Measurements from ENCODE around the gene FXN. TPM values are rescaled to one million over a fixed set of nuclear protein-coding genes. Genes with fewer than 3 reads are reported as not detected.

Gene FXN
- total RNA-seq, 3 donors from 2014 or later, result 3.8 to 7.5 (median 6.9) TPM

- intact Hi-C loops (cut with DNase I; ENCODE audit: low total_unique reads), result no loop called here
- no peak overlapping the region for H3K4me3 ChIP-seq
- H3K9me3 ChIP-seq, result no peaks in the 10 kb centered on the region
- TF ChIP-seq POLR2A (IDR thresholded peaks at IDR 0.05) (no peak), CTCF (IDR thresholded peaks at IDR 0.05) (no peak), POLR2AphosphoS5 (IDR thresholded peaks at IDR 0.05) (no peak)
- H3K27me3 ChIP-seq, result no peaks in the 10 kb centered on the region
- H3K36me3 ChIP-seq, result no peaks in the 10 kb centered on the region
- no peak for DNase-seq (ENCODE audit: low spot score in 2 of 2)
- no peaks in the 10 kb centered on the region for H3K4me1 ChIP-seq
- H3K27ac ChIP-seq, result no peak overlapping the region
These were observed 30.1 kb downstream of the FXN start for GRCh38 chr9:69065660-69066059.

GRCh38 chr9:69066955-69067354 is 31.4 kb downstream of the FXN start:
- H3K36me3 ChIP-seq, result no peaks in the 10 kb centered on the region
- no peaks in the 10 kb centered on the region for H3K27me3 ChIP-seq
- H3K9me3 ChIP-seq, result no peaks in the 10 kb centered on the region
- no peak for DNase-seq (ENCODE audit: low spot score in 2 of 2)
- H3K4me3 ChIP-seq, result no peak overlapping the region
- no peak overlapping the region for H3K27ac ChIP-seq
- intact Hi-C loops (cut with DNase I; ENCODE audit: low total_unique reads), result no loop called here
- TF ChIP-seq POLR2A (IDR thresholded peaks at IDR 0.05) (no peak), POLR2AphosphoS5 (IDR thresholded peaks at IDR 0.05) (no peak)
- H3K4me1 ChIP-seq, result no peaks in the 10 kb centered on the region

- Histone ChIP-seq H3K27me3 (no peaks in the 10 kb centered on the region), H3K9me3 (no peaks in the 10 kb centered on the region), H3K36me3 (no peaks in the 10 kb centered on the region), H3K4me1 (no peaks in the 10 kb centered on the region), H3K27ac (no peak overlapping the region), H3K4me3 (no peak overlapping the region)
- no peak for DNase-seq (ENCODE audit: low spot score in 2 of 2)
- TF ChIP-seq CTCF (IDR thresholded peaks at IDR 0.05) (no peak), POLR2AphosphoS5 (IDR thresholded peaks at IDR 0.05) (no peak), POLR2A (IDR thresholded peaks at IDR 0.05) (no peak)
- intact Hi-C loops (cut with DNase I; ENCODE audit: low total_unique reads), result no loop called here
These were observed 34.6 kb downstream of the FXN start for GRCh38 chr9:69070201-69070600.

GRCh38 chr9:69071059-69071458 is 35.5 kb downstream of the FXN start:
- TF ChIP-seq POLR2A (IDR thresholded peaks at IDR 0.05), result no peak
- TF ChIP-seq CTCF (IDR thresholded peaks at IDR 0.05), result no peak
- no peak for TF ChIP-seq POLR2AphosphoS5 (IDR thresholded peaks at IDR 0.05)
- Histone ChIP-seq H3K4me3 (no peak overlapping the region), H3K27me3 (no peaks in the 10 kb centered on the region), H3K9me3 (no peaks in the 10 kb centered on the region), H3K4me1 (no peaks in the 10 kb centered on the region), H3K36me3 (no peaks in the 10 kb centered on the region), H3K27ac (no peak overlapping the region)
- no peak for DNase-seq (ENCODE audit: low spot score in 2 of 2)
- intact Hi-C loops (cut with DNase I; ENCODE audit: low total_unique reads), result no loop called here

GRCh38 chr9:69073103-69073502 is 37.6 kb downstream of the FXN start:
- H3K27me3 ChIP-seq, result no peaks in the 10 kb centered on the region
- no peaks in the 10 kb centered on the region for H3K36me3 ChIP-seq
- TF ChIP-seq CTCF (IDR thresholded peaks at IDR 0.05) (no peak), POLR2AphosphoS5 (IDR thresholded peaks at IDR 0.05) (no peak), POLR2A (IDR thresholded peaks at IDR 0.05) (no peak)
- no peaks in the 10 kb centered on the region for H3K4me1 ChIP-seq
- no peak for DNase-seq (ENCODE audit: low spot score in 2 of 2)
- intact Hi-C loops (cut with DNase I; ENCODE audit: low total_unique reads), result no loop called here
- H3K9me3 ChIP-seq, result no peaks in the 10 kb centered on the region
- H3K27ac ChIP-seq, result no peak overlapping the region
- H3K4me3 ChIP-seq, result no peak overlapping the region

- DNase-seq (ENCODE audit: low spot score in 2 of 2), result no peak
- Histone ChIP-seq H3K27ac (no peak overlapping the region), H3K9me3 (no peaks in the 10 kb centered on the region), H3K27me3 (no peaks in the 10 kb centered on the region), H3K36me3 (no peaks in the 10 kb centered on the region), H3K4me1 (no peaks in the 10 kb centered on the region), H3K4me3 (no peak overlapping the region)
- intact Hi-C loops (cut with DNase I; ENCODE audit: low total_unique reads), result no loop called here
- TF ChIP-seq POLR2A (IDR thresholded peaks at IDR 0.05), result no peak
- TF ChIP-seq POLR2AphosphoS5 (IDR thresholded peaks at IDR 0.05), result no peak
- TF ChIP-seq CTCF (IDR thresholded peaks at IDR 0.05), result no peak
These were observed 39.2 kb downstream of the FXN start for GRCh38 chr9:69074801-69075200.

Data from breast epithelium (tissue), 4 donors.